COLO668 (cell line): ENCODE results near the gene NUP214.
"Not testable (repeated sequence)": the region's sequence is repeated elsewhere in the genome, so short reads cannot be mapped to it uniquely, and the experiment has no call there.

Experiments used
- DNase-seq: peaks from one replicate; lab custom pipeline; 2025; ENCODE audit not compliant: unreplicated experiment; lab: John Stamatoyannopoulos, UW

Gene NUP214

GRCh38 chr9:131258698-131259431 is 133.5 kb downstream of the NUP214 start:
- no peak for DNase-seq

DNA sequence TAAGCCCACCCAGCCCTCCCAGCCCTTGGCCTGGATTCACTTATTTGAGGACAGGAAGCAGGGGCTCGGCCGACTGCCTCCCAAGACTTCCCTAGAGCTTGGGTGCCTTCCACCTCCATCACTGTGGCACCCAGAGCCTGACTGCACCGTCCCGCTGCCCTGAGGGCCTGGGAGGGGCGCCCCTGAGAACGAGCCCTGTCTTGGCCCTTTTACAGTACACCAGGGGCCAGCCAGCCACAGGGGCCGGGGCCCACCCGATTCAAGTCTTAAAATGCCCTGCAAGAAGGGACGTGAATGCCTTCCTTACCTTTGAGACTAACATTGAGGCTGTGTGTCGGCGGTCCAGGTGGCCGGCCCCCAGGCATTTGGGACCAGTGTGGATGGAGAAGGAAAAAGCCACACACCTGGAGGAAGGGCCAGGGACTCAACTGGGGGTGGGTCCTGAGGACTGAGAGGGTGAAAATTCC is 134.1 kb downstream of the NUP214 start:
- DNase-seq, result no peak

DNA sequence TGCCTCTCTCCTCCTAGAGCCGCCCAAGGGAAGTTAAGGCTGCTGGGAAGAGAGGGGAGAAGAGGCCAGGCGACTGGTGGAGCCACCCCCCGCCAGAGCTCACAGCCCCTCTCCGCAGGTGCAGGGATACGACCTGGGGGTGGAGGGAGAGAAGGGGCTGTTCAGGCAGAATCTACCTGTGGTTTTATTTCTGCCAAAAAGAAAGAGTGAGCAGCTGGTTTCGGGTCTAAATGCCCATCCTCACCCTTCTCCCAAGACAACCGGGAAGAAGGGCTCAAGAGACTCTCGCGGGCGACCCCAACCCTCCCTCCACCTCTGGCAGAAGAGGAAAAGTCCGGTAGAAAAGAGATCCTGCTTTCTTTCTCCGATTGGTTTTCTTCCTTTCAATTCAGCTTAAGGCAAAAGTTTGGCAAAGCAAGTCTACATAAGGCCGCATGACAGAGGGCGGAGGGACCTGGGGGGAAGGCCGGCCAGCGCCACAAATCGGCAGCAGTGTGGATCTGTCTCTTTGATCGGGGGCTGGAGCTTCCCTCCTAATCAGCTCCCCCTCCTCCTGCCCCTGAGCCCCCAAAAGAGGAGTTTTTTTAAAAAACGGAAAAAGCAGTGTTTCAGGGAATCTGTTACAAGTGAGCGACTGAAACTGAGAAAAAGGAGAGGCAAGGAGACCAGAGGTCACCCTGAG is 134.7 kb downstream of the NUP214 start:
- no peak for DNase-seq

GRCh38 chr9:131260751-131261452 is 135.5 kb downstream of the NUP214 start:
- no peak for DNase-seq

DNA sequence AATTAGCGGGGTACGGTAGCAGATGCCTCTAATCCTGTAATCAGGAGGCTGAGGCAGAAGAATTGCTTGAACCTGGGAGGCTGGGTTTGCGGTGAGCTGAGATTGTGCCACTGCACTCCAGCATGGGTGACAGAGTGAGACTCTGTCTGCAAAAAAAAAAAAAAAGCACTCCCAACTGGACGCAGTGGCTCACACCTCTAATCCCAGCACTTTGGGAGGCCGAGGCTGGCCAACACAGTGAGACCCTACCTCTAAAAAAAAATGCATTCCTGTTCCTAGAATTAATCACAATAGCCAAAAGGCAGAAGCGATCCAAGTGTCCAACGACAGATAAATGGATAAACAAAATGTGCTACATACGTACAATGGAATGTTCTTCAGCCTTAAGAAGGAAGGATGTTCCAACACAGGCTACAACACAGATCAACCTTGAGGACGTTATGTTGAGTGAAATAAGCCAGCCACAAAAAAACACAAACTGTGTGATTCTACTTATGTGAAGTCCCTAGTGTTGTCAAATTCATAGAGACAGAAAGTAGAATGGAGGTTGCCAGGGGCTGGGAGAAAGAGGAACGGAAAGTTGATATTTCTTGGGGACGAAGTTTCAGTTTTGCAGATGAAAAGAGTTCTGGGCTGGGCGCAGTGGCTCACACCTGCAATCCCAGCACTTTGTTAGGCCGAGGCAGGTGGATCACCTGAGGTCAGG is 137.1 kb downstream of the NUP214 start:
- DNase-seq, result no peak

DNA sequence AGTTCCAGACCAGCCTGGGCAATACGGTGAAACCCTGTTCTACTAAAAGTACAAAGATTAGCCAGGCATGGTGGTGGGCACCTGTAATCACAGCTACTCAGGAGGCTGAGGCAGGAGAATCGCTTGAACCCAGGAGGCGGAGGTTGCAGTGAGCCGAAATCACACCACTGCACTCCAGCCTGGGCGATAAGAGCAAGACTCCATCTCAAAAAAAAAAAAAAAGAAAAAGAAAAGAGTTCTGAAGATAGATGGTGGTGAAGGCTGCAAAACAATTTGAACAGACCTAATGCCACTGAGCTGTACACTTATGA is 137.6 kb downstream of the NUP214 start:
- not testable (repeated sequence) for DNase-seq

- no peak for DNase-seq
These were observed 138.3 kb downstream of the NUP214 start for GRCh38 chr9:131263701-131264100.

DNA sequence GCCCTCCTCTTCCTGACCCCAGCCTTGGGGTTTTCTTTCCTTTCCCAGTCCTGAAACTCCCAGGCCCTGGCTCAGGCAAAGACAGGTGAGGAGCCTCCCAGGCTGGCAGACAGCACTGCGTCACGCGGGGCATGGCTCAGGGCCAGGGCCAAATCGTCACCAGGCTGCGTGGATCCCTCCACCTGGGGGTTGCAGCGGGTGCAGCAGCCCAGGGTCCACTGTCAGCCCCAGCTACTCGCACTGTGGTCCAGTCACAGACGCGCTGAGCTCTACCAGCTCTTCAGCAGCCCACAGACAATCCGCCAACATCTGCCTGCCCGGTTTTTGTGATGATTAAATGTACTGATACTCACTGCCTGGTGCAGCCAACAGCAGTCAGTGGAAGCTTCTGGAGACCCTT is 138.8 kb downstream of the NUP214 start:
- no peak for DNase-seq

DNA sequence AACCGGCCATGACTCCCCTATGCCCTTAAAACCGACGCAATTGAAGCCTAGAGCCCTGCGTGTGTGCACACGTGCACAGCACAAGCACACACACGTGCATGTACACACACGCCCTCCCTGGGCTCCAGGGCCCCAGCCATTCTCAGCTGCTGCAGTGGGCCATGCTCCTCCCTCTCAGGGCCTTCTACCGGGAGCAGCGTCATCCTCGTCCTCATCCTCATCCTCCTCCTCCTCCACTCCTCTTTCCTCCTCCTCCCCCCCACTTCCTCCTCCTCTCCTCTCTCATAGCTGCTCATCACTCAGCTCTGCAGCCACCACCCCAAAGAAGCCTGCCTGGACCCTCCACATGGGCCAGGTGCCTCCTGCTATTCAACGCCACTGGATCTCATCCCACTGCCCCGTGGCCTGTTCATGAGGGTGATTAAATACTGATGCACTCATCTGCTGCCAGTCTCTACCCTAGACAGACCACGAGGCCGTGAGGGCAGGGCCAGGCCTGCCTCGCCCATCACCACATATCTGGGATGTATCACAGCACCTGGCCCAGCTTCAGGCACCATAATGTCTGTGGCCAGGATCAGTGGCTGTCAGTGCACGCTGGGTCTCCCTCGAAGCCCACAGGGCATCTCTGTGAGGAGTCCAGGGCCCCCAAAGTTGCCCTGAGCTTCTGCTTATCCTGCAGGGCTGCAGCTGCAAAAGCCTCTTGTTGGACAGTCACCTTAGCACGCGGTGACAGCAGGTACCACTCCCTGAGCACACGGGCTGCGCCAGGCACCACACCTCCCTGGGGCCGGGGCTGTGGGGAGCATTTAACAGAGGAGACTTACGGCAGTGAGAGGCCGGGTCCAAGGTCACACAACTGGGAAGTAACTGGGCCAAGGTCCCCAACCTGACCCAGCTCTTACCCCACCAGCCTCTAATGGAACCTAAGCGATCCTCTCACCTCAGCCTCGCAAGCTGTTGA is 141.2 kb downstream of the NUP214 start:
- DNase-seq, result no peak

DNA sequence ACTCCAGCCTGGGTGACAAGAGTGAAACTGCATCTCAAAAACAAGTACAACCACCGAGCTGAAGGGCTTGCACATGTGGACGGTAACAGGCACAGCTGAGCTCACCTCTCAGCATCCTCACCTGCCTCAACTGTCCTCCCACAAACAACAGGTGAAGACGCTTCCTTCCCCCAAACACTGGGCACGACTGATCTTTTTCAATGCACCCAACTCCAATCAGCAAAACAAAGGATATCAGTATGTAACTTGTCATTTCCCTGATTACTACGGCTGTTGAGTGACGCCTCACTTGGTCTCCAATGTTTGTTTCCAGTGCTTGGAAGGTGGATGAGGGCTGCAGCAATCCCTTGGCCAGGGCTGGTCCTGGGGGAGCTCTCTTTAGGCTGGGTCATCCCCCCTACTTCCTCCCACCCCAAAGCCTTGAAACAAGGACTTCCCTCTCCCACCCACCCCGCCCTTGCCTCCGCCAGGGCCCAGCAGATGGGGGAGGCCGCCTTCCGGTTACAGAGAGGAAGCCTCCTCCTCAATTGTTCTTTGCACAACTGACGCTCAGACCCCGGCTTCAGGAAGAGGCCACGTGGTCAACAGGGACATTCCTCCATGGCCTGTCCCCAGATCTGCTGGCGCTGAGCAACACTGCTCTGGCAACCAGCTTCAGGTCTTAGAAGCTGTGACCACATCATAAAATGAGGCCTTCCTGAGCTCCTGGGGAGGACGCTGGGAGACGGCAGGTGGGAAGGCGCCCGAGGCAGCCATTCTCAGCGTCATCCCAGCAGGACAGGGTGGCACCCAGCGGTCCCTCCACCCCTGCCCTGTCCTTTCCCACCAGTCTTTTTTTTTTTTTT is 145.0 kb downstream of the NUP214 start:
- DNase-seq, result no peak

DNA sequence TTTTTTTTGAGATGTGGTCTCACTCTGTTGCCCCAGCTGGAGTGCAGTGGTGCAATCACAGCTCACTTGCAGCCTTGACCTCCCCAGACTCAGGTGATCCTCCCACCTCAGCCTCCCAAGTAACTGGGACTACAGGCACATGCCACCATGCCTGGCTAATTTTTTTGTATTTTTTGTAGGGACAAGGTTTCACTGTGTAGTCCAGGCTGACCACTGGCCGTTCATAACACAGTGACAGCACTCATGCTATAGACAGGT is 145.6 kb downstream of the NUP214 start:
- DNase-seq, result not testable (repeated sequence)

GRCh38 chr9:131271506-131271931 is 146.1 kb downstream of the NUP214 start:
- DNase-seq, result no peak

DNA sequence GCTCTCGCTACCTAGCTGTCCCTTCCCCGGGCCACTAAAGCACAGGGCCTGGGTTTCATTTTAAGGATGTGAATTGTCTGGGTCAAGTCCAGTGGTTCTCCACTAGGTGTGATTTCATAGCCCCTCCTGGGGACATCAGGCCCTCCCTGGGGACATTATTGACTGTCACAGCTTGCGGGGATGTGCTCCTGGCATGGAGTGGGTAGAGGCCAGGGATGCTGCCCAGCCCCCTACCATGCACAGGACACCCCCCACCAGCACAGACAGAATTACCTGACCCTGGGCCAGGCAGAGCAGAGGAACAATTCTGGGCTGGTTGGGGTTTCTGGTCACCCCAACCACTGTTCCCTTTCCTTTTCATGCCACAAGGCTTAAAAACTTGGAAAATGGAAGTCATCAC is 146.8 kb downstream of the NUP214 start:
- no peak for DNase-seq

DNA sequence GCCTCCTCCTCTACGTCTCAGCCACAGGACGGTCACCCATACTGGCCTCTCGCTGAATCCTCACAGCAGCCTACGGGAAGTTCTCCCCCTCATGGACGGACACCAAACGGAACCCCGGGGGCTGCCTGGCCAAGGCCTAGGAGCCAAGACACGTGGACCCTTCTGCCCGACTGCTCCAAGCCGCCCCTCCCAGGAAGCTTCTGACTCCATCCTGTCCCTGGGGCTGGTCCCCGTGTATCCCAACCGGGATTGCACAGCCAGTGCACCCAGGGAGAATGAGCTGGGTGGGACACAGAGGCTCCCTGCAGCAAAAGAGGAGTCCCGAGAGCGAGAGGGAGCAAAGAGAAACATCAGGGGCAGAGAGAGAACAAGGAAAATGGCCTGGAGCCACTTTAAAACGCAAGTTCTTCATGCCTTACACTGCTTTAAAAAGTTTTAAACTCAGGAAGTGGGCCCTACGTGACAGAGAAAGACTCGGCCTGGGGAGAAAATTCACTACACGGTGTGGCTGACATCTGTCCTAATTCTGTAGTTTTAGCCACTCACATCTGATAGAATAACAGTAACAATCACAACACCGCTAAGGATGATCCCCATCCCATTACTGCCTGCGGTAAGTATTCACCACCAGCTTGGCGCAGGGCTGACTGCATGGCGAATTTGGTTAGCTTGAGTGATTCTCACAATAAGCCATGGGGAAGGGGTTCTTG is 147.9 kb downstream of the NUP214 start:
- no peak for DNase-seq

- DNase-seq, result no peak
These were observed 148.7 kb downstream of the NUP214 start for GRCh38 chr9:131273856-131274673.

DNA sequence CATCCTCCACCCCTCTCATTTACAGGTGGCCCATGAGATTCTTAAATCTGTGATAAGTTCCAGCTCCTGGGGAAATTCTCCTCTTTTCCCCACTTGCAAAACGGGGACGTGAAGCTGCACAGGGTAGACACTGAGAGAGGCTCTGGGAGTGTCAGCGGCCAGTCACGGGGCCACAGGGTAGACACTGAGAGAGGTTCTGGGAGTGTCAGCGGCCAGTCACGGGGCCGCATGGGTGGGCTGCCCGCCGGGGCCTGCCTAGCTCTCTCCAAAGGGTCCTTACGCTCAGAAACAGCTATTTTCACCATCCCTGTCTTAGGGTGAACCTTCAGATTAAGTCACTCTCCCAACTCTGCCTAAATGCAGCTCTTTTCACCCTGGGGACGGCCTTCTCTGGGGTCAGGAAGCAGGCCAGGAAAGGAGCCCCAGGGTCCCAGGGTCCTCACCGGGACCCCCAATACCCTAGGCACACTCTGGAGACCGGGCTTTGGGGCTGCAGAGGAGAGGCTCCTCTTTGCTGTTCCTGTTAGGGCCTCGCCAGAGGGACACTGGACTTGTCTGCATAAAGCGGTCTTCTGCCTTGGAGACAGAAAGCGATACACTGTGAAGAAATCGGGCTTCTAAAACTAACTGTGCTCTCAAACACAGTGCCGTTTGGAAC is 149.4 kb downstream of the NUP214 start:
- DNase-seq, result no peak

GRCh38 chr9:131275332-131276093 is 150.1 kb downstream of the NUP214 start:
- no peak for DNase-seq
